Endodermal cell (in vitro differentiated cells): ENCODE results near the gene FAM117A. TPM values are rescaled to one million over a fixed set of nuclear protein-coding genes. Genes with fewer than 3 reads are reported as not detected.
"Not testable (repeated sequence)": the region's sequence is repeated elsewhere in the genome, so short reads cannot be mapped to it uniquely, and the experiment has no call there.

ENCODE experiments used
- DNase-seq: peaks from one replicate; pipeline ENCODE4 v3.0.0-alpha.2; 2017
- H3K27ac ChIP-seq: 2 replicates; pipeline ENCODE4 v1.5.1; 2013; ENCODE audit warnings: mild to moderate bottlenecking, low read depth, low read length, moderate library complexity
- H3K27me3 ChIP-seq: 2 replicates; pipeline ENCODE4 v1.6.1; 2013; ENCODE audit warnings: mild to moderate bottlenecking, low read length, moderate library complexity; ENCODE audit not compliant: insufficient read depth, control insufficient read depth, poor library complexity, severe bottlenecking
- H3K36me3 ChIP-seq: 2 replicates; pipeline ENCODE4 v1.7.0; 2013; ENCODE audit warnings: mild to moderate bottlenecking, low read length, moderate library complexity; ENCODE audit not compliant: control insufficient read depth, insufficient read depth
- H3K4me1 ChIP-seq: one replicate; pipeline ENCODE4 v1.7.0; 2013; ENCODE audit warnings: low read length; ENCODE audit not compliant: control insufficient read depth, insufficient read depth
- H3K4me3 ChIP-seq: 2 replicates; pipeline ENCODE4 v1.5.1; 2013; ENCODE audit warnings: mild to moderate bottlenecking, low read length, moderate library complexity
- H3K9ac ChIP-seq: 2 replicates; pipeline ENCODE4 v1.6.1; 2013; ENCODE audit warnings: mild to moderate bottlenecking, low read length, moderate library complexity; ENCODE audit not compliant: poor library complexity, severe bottlenecking; ENCODE audit errors: extremely low read depth
- H3K9me3 ChIP-seq: 2 replicates; pipeline ENCODE4 v1.6.1; 2013; ENCODE audit warnings: mild to moderate bottlenecking, low read length, moderate library complexity; ENCODE audit not compliant: control insufficient read depth
- H3K27ac Mint-ChIP-seq: 2 replicates; pipeline ENCODE4 v1.8.0; 2020; ENCODE audit warnings: mixed read lengths
- H3K27me3 Mint-ChIP-seq: 2 replicates; pipeline ENCODE4 v1.8.0; 2021; ENCODE audit warnings: mild to moderate bottlenecking, mixed read lengths; ENCODE audit not compliant: insufficient read depth
- H3K36me3 Mint-ChIP-seq: 2 replicates; pipeline ENCODE4 v1.8.0; 2020; ENCODE audit warnings: low read depth, mixed read lengths
- H3K4me1 Mint-ChIP-seq: 2 replicates; pipeline ENCODE4 v1.8.0; 2020; ENCODE audit warnings: mixed read lengths
- H3K4me3 Mint-ChIP-seq: 2 replicates; pipeline ENCODE4 v1.8.0; 2020; ENCODE audit warnings: mild to moderate bottlenecking, moderate library complexity, mixed read lengths
- H3K9me3 Mint-ChIP-seq: 2 replicates; pipeline ENCODE4 v1.8.0; 2020; ENCODE audit warnings: mild to moderate bottlenecking, mixed read lengths
- CTCF ChIP-seq: fragments of 200-600 bp; sonication (generic); conservative IDR thresholded peaks from 2 replicates; pipeline ENCODE4 v1.5.0; 2021; ENCODE audit warnings: antibody characterized with exemption, mild to moderate bottlenecking
- WGBS, 2 experiments: methylation state at CpG; one replicate each; pipeline versions ENCODE4 v1.1.5 to v1.1.7; 2013; ENCODE audit warnings: missing lambda C conversion rate in 2 of 2, mixed read lengths in 1 of 2; ENCODE audit not compliant: insufficient coverage in 1 of 2, insufficient read length in 1 of 2; 5-methylcytosine and 5-hydroxymethylcytosine counted together
- total RNA-seq, 2 donors: library from RNA; stranded (reverse); fragmentation: NEBNext Ultra II Directional in 1 of 2; extraction: Animal tissue kit (Norgen Biotek cat#: 25700) in 1 of 2; gene quantifications; 2 replicates in 1 of 2; 3 replicates in 1 of 2; pipeline ENCODE4 v1.2.1, GENCODE V29; 2021

FAM117A gene
- total RNA-seq, 2 donors from 2014 or later = 15.4 to 16.8 TPM

GRCh38 chr17:49760932-49761558 is 2.9 kb downstream of the FAM117A start:
- H3K4me3 Mint-ChIP-seq = no peak overlapping the region
- 83 to 85% methylated on average over 2 to 4 of the region's 6 CpGs for WGBS, 2 experiments
- Histone ChIP-seq H3K4me3 (no peak overlapping the region), H3K9ac (no peak overlapping the region), H3K36me3 (peaks cover 7% of the 10 kb centered on the region), H3K9me3 (no peaks in the 10 kb centered on the region), H3K27me3 (peaks cover 9% of the 10 kb centered on the region), H3K4me1 (peaks cover 3% of the 10 kb centered on the region), H3K27ac (no peak overlapping the region)
- H3K36me3 Mint-ChIP-seq = peaks cover 17% of the 10 kb centered on the region
- TF ChIP-seq CTCF = no peak
- peaks cover 29% of the 10 kb centered on the region for H3K4me1 Mint-ChIP-seq
- DNase-seq = no peak
- peaks cover 6% of the 10 kb centered on the region for H3K27me3 Mint-ChIP-seq
- H3K27ac Mint-ChIP-seq = no peak overlapping the region
- no peaks in the 10 kb centered on the region for H3K9me3 Mint-ChIP-seq

DNA sequence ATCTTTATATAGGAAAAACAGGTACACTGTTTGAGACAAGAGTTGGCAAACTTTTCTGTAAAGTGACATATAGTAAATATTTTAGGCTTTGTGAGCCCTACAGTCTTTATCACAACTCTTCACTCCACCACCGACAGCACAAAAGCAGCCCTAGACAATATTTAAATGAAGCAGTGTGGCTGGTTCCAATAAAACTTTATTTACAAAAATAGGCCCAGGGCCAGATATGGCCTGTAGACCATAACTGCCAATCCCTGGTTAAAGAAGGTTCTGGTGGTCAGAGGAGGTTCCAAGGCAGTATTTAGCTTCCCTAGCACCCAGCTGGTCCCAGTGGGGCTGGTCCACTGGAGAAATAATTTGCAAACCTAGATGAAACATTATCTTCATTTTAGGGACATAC is 3.6 kb downstream of the FAM117A start:
- Mint-ChIP-seq H3K4me1 (peaks cover 29% of the 10 kb centered on the region), H3K27me3 (peaks cover 2% of the 10 kb centered on the region), H3K27ac (no peak overlapping the region), H3K4me3 (no peak overlapping the region), H3K9me3 (no peaks in the 10 kb centered on the region), H3K36me3 (peaks cover 17% of the 10 kb centered on the region)
- Histone ChIP-seq H3K9me3 (no peaks in the 10 kb centered on the region), H3K4me1 (peaks cover 3% of the 10 kb centered on the region), H3K27me3 (peaks cover 2% of the 10 kb centered on the region), H3K27ac (no peak overlapping the region), H3K36me3 (peaks cover 7% of the 10 kb centered on the region), H3K9ac (no peak overlapping the region), H3K4me3 (no peak overlapping the region)
- TF ChIP-seq CTCF = no peak
- 78% methylated on average over 1 of the region's 1 CpG; no CpG with 5 or more reads in 1 of the 2 experiments for WGBS, 2 experiments
- DNase-seq = no peak

- H3K4me1 Mint-ChIP-seq = peaks cover 22% of the 10 kb centered on the region
- no peak overlapping the region for H3K4me3 Mint-ChIP-seq
- H3K27ac ChIP-seq = no peak overlapping the region
- no peak overlapping the region for H3K4me3 ChIP-seq
- no peak overlapping the region for H3K9ac ChIP-seq
- H3K27ac Mint-ChIP-seq = no peak overlapping the region
- no peaks in the 10 kb centered on the region for H3K9me3 ChIP-seq
- H3K36me3 Mint-ChIP-seq = peaks cover 17% of the 10 kb centered on the region
- 96 to 97% methylated on average over 3 of the region's 3 CpGs for WGBS, 2 experiments
- peaks cover 7% of the 10 kb centered on the region for H3K36me3 ChIP-seq
- DNase-seq = no peak
- no peaks in the 10 kb centered on the region for H3K27me3 ChIP-seq
- peaks cover 3% of the 10 kb centered on the region for H3K4me1 ChIP-seq
- no peaks in the 10 kb centered on the region for H3K9me3 Mint-ChIP-seq
- no peak for TF ChIP-seq CTCF
- no peaks in the 10 kb centered on the region for H3K27me3 Mint-ChIP-seq
Observed at GRCh38 chr17:49759203-49759602, 4.7 kb downstream of the FAM117A start.

DNA sequence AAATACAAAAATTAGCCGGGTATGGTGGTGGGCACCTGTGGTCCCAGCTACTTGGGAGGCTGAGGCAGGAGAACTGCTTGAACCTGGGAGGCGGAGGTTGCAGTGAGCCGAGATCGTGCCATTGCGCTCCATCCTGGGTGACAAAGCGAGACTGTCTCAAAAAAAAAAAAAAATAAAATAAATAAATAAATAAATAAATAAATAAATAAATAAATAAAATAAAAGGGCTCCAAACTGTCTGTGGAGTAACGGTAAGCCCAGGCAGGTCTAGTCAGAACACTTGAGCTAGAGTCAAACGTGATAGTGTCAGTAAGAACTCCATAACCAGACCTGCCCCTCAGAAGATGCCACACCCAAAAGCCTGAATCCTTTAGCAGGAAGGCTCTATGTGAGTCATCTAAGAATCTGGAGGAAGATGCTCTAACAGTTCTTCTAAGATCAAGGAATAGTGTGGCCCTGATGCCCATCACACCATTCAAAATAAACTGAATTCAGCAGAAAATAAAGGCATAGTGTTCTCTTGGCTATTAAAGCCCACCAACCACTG is 5.4 kb downstream of the FAM117A start:
- H3K4me1 Mint-ChIP-seq = peaks cover 22% of the 10 kb centered on the region
- H3K27ac Mint-ChIP-seq = not testable (repeated sequence)

More for the DNA sequence above, 5.4 kb downstream of the FAM117A start:
- H3K27ac ChIP-seq, H3K36me3 ChIP-seq, H3K4me3 Mint-ChIP-seq, DNase-seq, H3K27me3 Mint-ChIP-seq, H3K9me3 Mint-ChIP-seq, H3K9ac ChIP-seq, H3K4me1 ChIP-seq, H3K4me3 ChIP-seq, H3K27me3 ChIP-seq, H3K9me3 ChIP-seq: not testable (repeated sequence)
- 86 to 95% methylated on average over 1 to 6 of the region's 8 CpGs for WGBS, 2 experiments
- H3K36me3 Mint-ChIP-seq = peaks cover 18% of the 10 kb centered on the region
